Endothelial cell (in vitro differentiated cells): ENCODE measurements around the gene HESX1. TPM values are rescaled to one million over a fixed set of nuclear protein-coding genes. Genes with fewer than 3 reads are reported as not detected.

Source experiments
- DNase-seq: peaks from one replicate; pipeline ENCODE4 v3.0.0; 2021; ENCODE audit warnings: low spot score
- H3K27ac Mint-ChIP-seq: one replicate; pipeline ENCODE4 v1.8.0; 2021; ENCODE audit warnings: mixed read lengths, inconsistent platforms; ENCODE audit not compliant: unreplicated experiment
- H3K27me3 Mint-ChIP-seq: one replicate; pipeline ENCODE4 v1.8.0; 2021; ENCODE audit warnings: mild to moderate bottlenecking, moderate library complexity, mixed read lengths, inconsistent platforms; ENCODE audit not compliant: unreplicated experiment
- H3K36me3 Mint-ChIP-seq: one replicate; pipeline ENCODE4 v1.8.0; 2021; ENCODE audit warnings: mild to moderate bottlenecking, low read depth, mixed read lengths, inconsistent platforms; ENCODE audit not compliant: unreplicated experiment
- H3K4me1 Mint-ChIP-seq: one replicate; pipeline ENCODE4 v1.8.0; 2021; ENCODE audit warnings: mild to moderate bottlenecking, mixed read lengths, inconsistent platforms; ENCODE audit not compliant: unreplicated experiment
- H3K4me3 Mint-ChIP-seq: one replicate; pipeline ENCODE4 v1.8.0; 2021; ENCODE audit warnings: mild to moderate bottlenecking, mixed read lengths, inconsistent platforms; ENCODE audit not compliant: unreplicated experiment
- H3K9me3 Mint-ChIP-seq: one replicate; pipeline ENCODE4 v1.8.0; 2021; ENCODE audit warnings: mixed read lengths, inconsistent platforms; ENCODE audit not compliant: unreplicated experiment
- CTCF ChIP-seq: fragments of 200-600 bp; sonication (generic); IDR thresholded peaks from one replicate; pipeline ENCODE4 v1.5.0; 2021; ENCODE audit warnings: antibody characterized with exemption; ENCODE audit not compliant: unreplicated experiment
- total RNA-seq: library from RNA; stranded (reverse); fragmentation: NEBNext Ultra II Directional; extraction: Animal tissue kit (Norgen Biotek cat#: 25700); gene quantifications from one replicate; pipeline ENCODE4 v1.2.1, GENCODE V29; 2021; ENCODE audit not compliant: unreplicated experiment

The HESX1 gene
- total RNA-seq, 1 donor from 2014 or later: 1.6 TPM

DNA sequence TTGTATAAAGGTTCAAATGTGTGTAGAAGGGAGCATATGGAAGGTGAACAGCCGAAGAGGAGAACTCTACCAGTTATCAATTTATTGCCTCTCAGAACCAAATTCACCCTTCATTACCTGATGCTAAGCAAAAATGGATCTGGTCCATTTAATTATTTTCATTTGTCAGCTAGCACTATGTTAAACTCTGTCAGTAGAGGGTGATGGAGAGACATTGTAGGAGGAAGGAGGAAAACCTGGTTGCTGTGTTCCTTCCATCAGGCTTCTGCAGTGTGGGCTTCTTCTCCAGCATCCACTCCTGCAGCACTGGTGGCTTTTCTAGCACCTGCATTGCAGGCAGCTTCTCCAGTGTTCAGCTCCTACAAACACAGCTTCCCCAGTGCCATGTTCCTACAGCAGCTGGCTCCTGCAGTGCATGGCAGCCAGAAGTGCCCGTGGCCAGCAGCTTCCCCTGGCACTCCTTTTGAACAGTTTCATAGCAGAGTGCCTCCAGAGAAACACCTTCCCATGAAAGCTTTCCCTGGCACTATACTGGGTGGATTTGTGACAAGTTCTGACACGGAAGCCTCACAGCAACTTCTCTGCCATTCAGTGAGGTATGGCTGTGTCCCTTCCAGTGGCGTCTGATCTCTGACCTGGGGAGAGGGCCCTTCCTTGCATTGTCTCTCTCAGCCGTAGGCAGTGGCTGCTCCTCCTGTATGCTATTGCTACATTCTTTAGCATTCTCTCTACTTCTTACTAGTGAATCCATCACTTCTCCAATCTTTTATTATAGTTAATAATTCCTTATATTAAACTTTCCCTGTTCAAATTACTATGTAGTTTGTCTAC, 20.0 kb downstream of the HESX1 start:
- no peak overlapping the region for H3K27ac Mint-ChIP-seq
- TF ChIP-seq CTCF: no peak
- H3K9me3 Mint-ChIP-seq: no peaks in the 10 kb centered on the region
- H3K4me1 Mint-ChIP-seq: no peaks in the 10 kb centered on the region
- peaks cover 2% of the 10 kb centered on the region for H3K27me3 Mint-ChIP-seq
- no peak overlapping the region for H3K4me3 Mint-ChIP-seq
- H3K36me3 Mint-ChIP-seq: no peaks in the 10 kb centered on the region
- no peak for DNase-seq

DNA sequence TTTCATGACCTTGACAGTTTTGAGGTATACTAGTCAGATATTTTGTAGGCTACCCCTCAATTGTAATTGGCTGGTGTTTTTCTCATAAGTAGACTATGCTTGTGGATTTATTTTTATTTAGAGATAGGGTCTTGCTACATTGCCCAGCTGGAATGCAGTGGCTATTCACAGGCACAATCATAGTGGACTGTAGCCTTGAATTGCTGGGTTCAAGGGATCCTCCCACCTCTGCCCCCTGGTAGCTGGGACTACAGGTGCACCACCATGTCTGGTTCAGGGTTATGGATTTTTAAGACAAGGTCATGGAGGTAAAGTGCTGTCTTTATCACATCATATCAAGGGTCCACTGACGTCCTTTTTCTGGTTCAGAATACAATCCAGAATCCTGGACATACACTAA, 23.7 kb downstream of the HESX1 start:
- Mint-ChIP-seq H3K4me3 (no peak overlapping the region), H3K9me3 (no peaks in the 10 kb centered on the region), H3K4me1 (peaks cover 3% of the 10 kb centered on the region), H3K27ac (no peak overlapping the region), H3K36me3 (no peaks in the 10 kb centered on the region), H3K27me3 (peaks cover 2% of the 10 kb centered on the region)
- DNase-seq: no peak
- TF ChIP-seq CTCF: no peak

- peaks cover 3% of the 10 kb centered on the region for H3K4me1 Mint-ChIP-seq
- H3K27me3 Mint-ChIP-seq: peaks cover 2% of the 10 kb centered on the region
- TF ChIP-seq CTCF: no peak
- DNase-seq: no peak
- H3K36me3 Mint-ChIP-seq: peaks cover 4% of the 10 kb centered on the region
- H3K9me3 Mint-ChIP-seq: no peaks in the 10 kb centered on the region
- H3K27ac Mint-ChIP-seq: no peak overlapping the region
- H3K4me3 Mint-ChIP-seq: no peak overlapping the region
Observed at GRCh38 chr3:57173687-57174086, 26.1 kb downstream of the HESX1 start.

GRCh38 chr3:57170946-57171345, 28.8 kb downstream of the HESX1 start:
- H3K27me3 Mint-ChIP-seq: peaks cover 8% of the 10 kb centered on the region
- no peak for DNase-seq
- H3K4me1 Mint-ChIP-seq: peaks cover 6% of the 10 kb centered on the region
- no peak overlapping the region for H3K4me3 Mint-ChIP-seq
- H3K27ac Mint-ChIP-seq: no peak overlapping the region
- no peak for TF ChIP-seq CTCF
- H3K36me3 Mint-ChIP-seq: peaks cover 7% of the 10 kb centered on the region
- no peaks in the 10 kb centered on the region for H3K9me3 Mint-ChIP-seq

DNA sequence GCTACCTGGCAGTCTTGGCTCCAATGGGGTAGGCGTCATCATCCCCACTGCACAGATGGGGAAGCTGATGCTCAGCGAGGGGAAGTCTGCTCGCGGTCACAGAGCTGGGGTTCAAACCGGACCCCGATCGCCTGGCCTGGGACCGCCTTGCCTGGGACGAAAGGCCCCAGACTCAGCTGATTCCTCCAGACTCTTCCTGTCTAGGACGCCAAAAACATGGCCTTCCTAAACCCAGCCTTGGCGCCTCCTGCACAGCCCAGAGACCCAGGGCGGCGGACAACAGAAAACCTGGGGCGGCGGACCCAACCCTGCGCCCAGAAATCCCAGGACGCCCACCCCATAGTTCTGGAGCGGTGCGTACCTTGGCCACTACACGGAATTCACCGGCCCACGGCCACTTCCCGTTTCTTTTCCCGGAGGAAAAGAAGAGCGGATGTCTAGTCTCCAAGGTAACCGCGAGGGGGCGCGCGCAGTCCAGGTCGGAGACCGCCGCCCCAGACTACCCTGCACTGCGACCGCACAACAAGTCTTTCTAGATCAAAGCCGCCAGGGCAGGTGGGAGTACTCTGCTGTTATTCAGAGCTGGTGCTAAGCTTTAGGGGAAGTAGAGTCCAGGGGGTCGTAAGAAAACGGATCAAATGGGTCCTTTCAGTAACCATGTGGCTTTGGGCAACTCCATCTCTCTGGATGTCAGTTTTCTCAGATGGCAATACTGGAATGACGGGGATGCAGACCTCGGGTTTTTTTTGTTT, 29.7 kb downstream of the HESX1 start:
- Mint-ChIP-seq H3K27me3 (peaks cover 8% of the 10 kb centered on the region), H3K4me1 (peaks cover 8% of the 10 kb centered on the region), H3K4me3 (no peak overlapping the region), H3K36me3 (peaks cover 7% of the 10 kb centered on the region), H3K9me3 (no peaks in the 10 kb centered on the region), H3K27ac (no peak overlapping the region)
- peak; percentile 88 for TF ChIP-seq CTCF
- DNase-seq: peak; percentile 91
